ENCODE results near the gene LGALS13.

DNA sequence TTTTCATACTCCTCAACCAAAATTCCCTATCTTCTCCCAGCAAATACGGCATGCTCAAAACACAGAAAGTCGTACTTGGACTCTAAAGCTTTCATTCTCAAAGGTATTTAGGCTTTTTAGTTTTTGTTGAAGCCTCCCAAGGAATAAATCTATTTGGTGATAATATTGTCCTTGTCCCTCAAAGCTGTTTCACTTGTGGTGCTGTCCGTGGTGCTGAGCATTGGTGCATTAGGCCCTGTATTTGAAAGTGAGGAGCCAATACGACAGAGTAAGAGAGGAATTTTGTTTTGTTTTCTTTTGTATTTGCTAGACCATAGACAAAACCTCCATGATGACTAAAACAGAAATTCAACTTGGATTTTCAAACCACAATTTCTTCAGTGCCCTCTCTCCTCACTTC, 3.2 kb upstream of the LGALS13 start:
- TF ChIP-seq CTCF (IDR thresholded peaks at IDR 0.05; ENCODE audit: insufficient read depth, low read length, poor library complexity, severe bottlenecking), result no peak
- no peak for TF ChIP-seq EZH2phosphoT487 (conservative IDR thresholded peaks at IDR 0.05; ENCODE audit: low read length)

Data from SU-DHL-6 (cell line).